ENCODE data around the gene OPTC. TPM values are rescaled to one million over a fixed set of nuclear protein-coding genes. Genes with fewer than 3 reads are reported as not detected.
A peak's percentile ranks its signal among the peaks of the same experiment; 100 is the strongest.

Gene OPTC
- total RNA-seq, 1 donor, result not detected

DNA sequence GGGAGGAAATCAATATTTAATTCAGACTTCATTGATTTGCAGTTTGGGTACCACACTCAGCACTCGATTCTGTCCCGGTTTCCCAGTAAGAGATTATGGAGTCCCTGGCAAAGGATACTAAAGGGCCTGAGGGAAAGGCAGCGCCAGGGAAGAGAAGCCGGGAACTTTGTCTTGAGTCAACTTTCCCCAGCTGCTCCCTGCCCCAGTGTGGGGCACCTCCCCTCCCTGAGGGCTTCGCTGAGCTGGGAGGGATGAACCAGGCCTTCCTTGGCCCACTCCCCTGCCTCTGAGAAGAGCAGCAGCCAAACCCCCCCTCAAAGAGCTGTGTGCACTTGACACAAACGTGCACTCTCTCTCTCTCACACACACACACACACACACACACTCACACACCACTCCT, 32.6 kb downstream of the OPTC start:
- TF ChIP-seq, protein P1, sequence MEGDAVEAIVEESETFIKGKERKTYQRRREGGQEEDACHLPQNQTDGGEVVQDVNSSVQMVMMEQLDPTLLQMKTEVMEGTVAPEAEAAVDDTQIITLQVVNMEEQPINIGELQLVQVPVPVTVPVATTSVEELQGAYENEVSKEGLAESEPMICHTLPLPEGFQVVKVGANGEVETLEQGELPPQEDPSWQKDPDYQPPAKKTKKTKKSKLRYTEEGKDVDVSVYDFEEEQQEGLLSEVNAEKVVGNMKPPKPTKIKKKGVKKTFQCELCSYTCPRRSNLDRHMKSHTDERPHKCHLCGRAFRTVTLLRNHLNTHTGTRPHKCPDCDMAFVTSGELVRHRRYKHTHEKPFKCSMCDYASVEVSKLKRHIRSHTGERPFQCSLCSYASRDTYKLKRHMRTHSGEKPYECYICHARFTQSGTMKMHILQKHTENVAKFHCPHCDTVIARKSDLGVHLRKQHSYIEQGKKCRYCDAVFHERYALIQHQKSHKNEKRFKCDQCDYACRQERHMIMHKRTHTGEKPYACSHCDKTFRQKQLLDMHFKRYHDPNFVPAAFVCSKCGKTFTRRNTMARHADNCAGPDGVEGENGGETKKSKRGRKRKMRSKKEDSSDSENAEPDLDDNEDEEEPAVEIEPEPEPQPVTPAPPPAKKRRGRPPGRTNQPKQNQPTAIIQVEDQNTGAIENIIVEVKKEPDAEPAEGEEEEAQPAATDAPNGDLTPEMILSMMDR (IDR thresholded peaks at IDR 0.05; ENCODE audit: insufficient read depth, low read length), result no peak
- no peak overlapping the region for H3K4me3 ChIP-seq (ENCODE audit: low read depth, low read length)
- peak; percentile 49 for DNase-seq (ENCODE audit: low read depth)

DNA sequence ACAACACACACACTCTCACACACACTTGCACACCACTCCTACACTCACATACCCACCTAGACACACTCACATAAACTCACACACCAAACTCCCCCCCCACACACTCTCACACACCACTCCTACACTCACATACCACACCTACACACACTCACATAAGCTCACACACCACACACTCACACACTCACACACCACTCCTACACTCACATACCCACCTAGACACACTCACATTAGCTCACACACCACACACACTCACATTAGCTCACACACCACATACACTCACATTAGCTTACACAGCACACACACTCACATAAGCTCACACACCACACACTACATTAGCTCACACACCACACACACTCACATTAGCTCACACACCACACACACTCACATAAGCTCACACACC, 33.1 kb downstream of the OPTC start:
- TF ChIP-seq, protein P1 (IDR thresholded peaks at IDR 0.05; ENCODE audit: insufficient read depth, low read length), result no peak
- no peak for DNase-seq (ENCODE audit: low read depth)
- H3K4me3 ChIP-seq (ENCODE audit: low read depth, low read length), result no peak overlapping the region

DNA sequence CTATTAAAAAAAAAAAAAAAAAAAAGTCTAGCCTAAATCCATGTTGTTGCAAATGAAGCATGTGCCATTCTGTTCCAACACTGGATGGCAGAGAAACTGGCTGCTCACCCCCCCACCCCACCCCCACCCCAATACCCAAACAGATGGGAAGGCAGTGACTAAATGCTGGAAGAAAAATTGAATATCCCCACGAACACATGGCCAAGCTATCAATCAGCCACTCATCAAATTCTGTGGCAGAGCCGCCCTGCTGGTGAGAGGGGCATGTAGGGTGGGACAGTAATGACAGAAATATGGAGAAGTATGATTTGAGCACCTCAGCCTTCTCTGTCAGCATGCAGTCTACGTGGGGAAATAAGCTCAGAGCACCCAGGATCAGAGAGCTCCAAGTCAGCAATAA, 34.1 kb downstream of the OPTC start:
- DNase-seq (ENCODE audit: low read depth), result no peak
- TF ChIP-seq, protein P1 (IDR thresholded peaks at IDR 0.05; ENCODE audit: insufficient read depth, low read length), result no peak
- H3K4me3 ChIP-seq (ENCODE audit: low read depth, low read length), result no peak overlapping the region

DNA sequence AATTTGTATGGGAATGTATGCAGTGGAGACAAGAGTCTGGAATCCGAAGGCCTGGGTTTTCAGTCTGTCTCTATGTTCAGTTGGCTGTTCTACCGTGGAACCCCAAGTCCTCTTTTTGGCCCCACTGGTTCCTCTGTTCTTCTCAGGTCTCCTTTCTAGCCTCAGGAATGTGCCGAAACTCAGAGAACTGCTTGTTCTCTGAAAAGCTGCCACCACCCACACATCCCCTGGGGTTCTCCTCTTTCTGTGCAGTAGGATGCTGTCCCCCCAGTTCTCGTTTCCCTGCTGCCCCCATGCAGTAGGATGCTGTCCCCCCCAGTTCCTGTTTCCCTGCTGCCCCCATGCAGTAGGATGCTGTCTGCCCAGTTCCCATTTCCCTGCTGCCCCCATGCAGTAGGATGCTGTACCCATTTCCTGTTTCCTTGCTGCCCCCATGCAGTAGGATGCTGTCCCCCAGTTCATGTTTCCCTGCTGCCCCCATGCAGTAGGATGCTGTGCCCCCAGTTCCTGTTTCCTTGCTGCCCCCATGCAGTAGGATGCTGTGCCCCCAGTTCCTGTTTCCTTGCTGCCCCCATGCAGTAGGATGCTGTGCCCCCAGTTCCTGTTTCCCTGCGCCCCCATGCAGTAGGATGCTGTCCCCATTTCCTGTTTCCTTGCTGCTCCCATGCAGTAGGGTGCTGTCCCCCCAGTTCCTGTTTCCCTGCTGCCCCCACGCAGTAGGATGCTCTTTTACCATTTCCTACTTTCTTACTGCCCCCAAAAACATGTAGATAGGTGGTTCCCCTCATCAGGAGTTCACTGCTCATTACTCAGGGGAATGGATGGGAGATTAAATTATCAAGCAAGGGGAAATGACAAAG, 35.3 kb downstream of the OPTC start:
- no peak overlapping the region for H3K4me3 ChIP-seq (ENCODE audit: low read depth, low read length)
- no peak for DNase-seq (ENCODE audit: low read depth)
- TF ChIP-seq, protein P1 (IDR thresholded peaks at IDR 0.05; ENCODE audit: insufficient read depth, low read length), result no peak

DNA sequence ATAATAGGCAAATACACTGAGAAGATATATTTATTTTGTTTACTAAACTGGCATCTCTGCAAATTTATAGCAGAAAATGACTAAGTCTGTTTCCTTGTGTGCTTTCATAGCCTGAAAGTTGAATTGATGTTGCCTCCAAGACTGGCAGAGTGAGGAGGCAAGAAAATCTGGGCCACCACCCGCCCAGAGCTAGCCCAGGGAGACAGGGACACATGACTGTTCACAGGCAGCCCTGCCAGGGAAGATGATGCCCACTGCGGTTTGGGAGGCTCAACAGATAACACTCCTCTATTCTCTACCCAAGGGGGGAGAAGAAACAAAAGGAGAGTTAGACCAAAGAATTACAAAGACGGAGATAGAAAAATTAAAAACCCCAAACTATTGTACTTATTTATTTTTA, 37.1 kb downstream of the OPTC start:
- H3K4me3 ChIP-seq (ENCODE audit: low read depth, low read length), result no peak overlapping the region
- no peak for DNase-seq (ENCODE audit: low read depth)
- TF ChIP-seq, protein P1 (IDR thresholded peaks at IDR 0.05; ENCODE audit: insufficient read depth, low read length), result no peak

DNA sequence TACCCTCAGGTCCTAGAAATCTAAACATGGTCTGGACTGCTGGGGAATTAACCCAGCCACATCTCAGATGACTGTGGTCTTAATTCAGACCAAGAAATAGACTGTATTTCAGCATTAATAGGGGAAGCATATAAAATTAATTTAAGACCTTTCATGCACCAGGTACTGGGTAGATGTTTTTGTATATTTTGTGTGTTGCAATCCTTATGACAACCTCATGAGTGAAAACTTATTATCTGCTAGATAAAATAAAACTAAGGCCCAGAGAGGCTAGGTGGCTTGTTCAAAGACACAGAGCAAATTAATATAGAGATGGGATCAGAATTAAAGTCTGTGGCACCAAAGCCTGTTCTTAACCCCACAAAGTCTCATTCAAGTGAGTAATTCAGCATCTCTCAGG, 40.1 kb downstream of the OPTC start:
- no peak for DNase-seq (ENCODE audit: low read depth)
- no peak overlapping the region for H3K4me3 ChIP-seq (ENCODE audit: low read depth, low read length)
- TF ChIP-seq, protein P1 (IDR thresholded peaks at IDR 0.05; ENCODE audit: insufficient read depth, low read length), result no peak
